ENCODE data around the gene STAT3. TPM values are rescaled to one million over a fixed set of nuclear protein-coding genes. Genes with fewer than 3 reads are reported as not detected.
"Not testable (repeated sequence)": the region's sequence is repeated elsewhere in the genome, so short reads cannot be mapped to it uniquely, and the experiment has no call there.

Gene STAT3
- polyA plus RNA-seq, 1 donor, result 65.2 TPM

DNA sequence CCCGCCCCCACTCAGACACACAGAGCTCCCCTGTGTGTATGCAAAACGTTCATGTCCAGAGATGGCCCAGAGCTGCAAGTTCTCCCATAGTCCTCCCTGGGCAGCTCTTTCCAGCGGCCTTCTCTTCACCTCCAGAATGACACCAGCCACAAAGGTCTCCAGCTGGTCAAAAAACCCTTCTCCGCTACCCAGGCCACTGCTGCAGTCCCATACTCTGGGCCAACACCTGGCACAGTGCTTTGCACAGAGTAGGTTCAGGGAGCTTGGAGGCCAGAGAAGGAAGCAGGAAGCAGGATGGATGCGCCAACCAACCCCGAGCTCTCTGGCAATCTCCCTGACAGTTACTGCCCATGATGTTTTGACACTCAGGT, 110.9 kb downstream of the STAT3 start:
- no peak for DNase-seq

- DNase-seq, result peak; percentile 52
These were observed 111.5 kb downstream of the STAT3 start for GRCh38 chr17:42276609-42277341.

DNA sequence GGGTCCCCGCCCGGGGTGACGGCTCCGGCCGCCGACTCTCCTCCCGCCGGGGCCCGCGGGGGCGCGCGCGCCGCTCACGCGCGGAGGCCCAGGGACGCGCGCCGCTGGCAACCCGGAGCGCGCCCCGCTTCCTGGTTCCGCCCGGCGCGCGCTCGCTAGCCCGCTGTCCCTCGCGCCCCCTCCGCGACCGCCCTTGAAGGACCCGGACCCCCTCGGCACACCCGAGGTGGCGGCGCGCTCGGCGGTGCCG, 112.0 kb downstream of the STAT3 start, which contains the start of gene STAT5B:
STAT5B (minus strand) TSS at position 33 of the 250 bp plus-strand sequence. CDS start 44,264 bp downstream, outside the sequence.
- DNase-seq, result peak; percentile 69

DNA sequence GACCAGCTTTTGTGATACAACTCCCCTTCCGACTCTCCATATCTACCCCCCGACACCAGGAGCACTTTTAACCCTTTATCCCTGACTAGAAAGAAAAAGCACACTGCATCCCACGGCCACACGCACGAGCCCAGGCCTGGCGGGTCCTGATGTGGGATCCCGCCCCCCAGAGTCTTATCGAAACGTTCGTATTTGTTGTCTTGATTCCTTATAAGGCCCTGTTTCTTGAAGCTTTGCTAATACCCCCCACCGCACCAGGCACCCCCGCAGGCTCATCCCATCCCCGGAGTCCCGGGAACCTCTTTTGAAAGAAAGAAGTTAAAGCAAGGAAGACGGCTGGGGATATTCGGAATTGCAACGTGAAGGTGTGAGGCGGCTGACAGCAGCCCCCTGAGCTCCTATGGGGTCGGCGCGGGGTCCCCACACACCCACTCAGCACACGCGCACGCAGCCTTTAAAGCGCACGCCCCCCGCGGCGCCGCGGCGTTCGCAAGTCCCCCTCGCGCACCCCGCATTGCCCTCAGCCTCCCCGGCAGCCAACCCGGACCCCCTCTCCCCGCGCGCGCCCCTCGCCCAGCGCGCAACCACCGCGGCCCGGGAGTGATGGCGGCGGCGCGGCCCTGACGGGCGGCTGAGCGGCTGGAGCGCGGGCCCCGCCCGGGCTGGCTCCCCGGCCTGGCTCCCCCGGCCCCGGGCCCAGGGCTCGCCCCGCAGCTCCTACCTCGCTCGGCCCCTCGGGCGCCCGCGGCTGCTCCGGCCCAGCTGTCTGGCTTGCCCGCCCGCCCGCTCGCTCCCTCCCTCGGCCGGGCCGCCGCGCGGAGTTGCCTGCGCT, 112.5 kb downstream of the STAT3 start:
- DNase-seq, result peak; percentile 44

DNA sequence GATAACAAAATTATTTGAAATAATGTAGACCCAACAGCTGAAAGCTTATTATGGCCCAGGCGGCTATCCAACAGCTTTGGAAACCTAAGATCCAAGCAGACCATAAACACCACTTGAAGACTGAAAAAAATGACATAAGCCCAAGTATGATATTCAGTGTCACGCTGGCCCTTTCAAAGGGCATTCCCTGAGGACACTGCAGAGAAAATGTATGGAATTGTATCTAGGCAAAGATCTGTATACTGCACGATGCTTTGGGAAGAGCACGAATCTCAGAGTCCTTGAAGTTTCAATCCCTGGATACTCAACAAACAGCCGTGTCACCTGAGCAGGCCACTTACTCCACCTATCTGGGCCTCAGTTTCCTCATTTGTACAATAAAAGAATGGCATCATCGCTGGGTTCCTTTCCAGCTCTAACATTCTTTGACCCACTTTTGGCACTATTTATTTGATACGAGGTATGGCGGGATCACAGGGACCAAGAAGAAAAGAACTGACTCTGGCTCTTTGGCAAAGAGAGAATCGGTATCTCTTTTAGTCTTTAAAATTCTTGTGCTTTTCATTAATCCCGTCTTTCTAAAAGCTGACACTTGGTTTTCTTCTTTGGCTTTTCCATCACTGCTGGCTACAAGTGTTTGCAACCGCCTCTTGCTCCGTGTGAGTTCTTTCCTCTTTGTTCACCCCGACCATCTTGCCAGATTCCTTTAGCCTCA, 113.3 kb downstream of the STAT3 start:
- no peak for DNase-seq

DNA sequence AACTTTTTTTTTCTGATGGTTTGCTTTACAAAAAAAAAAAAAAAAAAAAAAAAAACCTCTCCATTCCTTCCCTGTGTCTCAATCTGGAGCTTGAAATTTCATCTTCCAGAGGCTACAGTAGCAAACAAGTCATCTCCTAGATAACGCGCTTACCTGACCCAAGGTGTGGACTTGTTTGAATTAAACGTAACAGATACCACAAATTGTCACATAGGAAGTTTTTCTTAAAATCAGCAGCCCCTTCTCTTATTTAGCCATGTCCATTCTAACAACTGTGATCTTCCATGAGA, 114.0 kb downstream of the STAT3 start:
- no peak for DNase-seq

DNA sequence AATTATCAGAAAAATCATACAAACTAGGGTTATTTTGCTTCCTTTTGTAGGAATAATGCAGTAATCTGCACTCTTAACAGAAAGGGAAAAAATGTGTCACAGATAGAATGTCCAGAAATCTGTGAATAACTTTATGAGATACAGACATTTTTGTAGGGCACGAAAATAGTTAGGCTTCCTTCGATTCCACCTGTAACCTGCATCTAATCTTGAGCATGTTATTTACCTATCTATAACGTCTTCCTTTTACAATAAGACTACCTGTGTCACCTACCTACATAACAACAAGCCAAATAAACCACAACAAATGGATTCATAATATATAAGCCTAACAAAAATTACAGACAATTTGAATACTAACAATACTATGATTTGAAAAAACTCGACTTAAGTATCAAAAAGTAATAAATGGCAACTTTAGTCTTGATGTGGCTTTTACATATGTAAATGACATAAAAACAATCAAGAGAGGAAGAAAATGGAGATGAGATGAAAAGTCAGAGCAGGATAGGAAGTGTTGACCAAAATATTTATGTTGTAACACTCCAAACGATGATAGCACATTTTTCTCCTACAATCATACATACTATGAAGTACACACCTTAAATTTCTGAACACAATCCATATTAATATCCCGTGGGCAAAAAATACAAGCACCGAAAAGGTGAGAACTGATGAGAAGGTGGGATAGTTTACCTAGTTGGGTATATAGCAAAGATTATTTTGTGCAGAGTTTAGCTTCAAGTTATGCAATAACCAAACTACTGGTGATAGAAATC, 114.6 kb downstream of the STAT3 start:
- no peak for DNase-seq

GRCh38 chr17:42272162-42272907, 115.9 kb downstream of the STAT3 start:
- no peak for DNase-seq

GRCh38 chr17:42271779-42272035, 116.5 kb downstream of the STAT3 start:
- no peak for DNase-seq

DNA sequence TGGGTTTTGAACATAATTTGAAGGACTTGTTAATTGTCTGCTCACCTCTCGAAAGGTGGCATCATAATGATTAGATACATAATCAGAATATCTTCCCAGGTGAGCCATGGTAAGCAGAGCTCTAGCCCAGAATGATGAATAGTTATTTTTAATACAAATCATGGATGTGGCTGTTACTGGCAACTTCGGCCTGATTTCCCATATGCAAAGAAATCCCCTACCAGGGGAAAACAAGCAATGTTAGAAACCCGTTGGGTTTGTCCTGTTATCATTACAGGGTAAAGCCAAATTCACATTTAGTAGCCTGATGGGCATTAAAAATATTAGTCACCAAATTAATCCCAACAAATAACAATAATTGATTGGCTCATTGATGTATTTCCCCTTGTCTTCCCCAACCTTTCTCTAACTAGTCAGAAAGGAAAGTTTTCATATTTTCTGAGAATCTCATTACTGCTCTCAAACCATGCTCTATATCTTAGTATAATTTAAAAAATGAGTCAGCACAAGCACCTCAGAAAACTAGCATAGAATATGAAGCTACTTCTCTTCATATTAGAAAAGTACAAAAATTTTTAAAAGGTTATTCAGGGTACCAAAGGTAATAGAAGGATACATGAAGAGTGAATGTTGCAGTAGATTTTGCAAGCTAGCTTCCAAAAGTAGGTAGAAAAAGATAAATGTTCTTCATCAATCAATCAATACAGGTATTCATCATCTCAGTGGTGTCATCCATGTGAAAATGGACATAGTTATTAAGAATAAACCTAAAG, 117.0 kb downstream of the STAT3 start:
- no peak for DNase-seq

- no peak for DNase-seq
These were observed 117.6 kb downstream of the STAT3 start for GRCh38 chr17:42270596-42270995.

- no peak for DNase-seq
These were observed 118.1 kb downstream of the STAT3 start for GRCh38 chr17:42270170-42270535.

GRCh38 chr17:42268236-42268635, 120.0 kb downstream of the STAT3 start:
- no peak for DNase-seq

DNA sequence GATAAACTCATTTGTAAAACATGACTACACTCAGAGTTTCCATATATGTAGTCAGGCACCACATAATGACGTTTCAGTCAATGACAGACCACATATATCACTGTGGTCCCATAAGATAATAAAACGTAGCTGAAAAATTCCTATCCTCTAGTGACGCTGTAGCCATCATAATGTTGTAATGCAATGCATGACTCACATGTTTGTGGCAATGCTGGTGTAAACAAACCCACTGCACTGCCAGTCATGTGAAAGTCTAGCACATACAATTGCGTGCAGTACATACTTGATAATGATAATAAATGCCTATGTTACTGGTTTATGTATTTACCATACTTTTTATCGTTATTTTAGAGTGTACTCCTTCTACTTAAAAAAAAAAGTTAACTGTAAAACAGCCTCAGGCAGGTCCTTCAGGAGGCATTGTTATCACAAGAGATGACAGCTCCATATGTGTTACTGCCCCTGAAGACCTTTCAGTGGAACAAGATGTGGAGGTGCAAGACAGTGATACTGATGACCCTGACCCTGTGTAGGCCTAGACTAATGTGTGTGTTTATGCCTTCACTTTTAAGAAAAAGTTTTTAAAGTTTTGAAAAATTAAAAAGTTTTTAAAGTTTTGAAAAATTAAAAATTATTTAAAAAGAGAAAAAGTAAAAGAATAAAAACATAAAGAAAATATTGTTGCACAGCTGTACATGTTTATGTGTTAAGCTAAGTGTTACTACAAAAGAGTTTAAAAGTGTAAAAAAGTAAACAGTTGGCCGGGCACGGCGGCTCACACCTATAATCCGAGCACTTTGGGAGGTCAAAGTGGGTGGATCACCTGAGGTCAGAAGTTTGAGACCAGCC, 121.1 kb downstream of the STAT3 start:
- no peak for DNase-seq

GRCh38 chr17:42266462-42266861, 121.8 kb downstream of the STAT3 start:
- DNase-seq, result no peak

DNA sequence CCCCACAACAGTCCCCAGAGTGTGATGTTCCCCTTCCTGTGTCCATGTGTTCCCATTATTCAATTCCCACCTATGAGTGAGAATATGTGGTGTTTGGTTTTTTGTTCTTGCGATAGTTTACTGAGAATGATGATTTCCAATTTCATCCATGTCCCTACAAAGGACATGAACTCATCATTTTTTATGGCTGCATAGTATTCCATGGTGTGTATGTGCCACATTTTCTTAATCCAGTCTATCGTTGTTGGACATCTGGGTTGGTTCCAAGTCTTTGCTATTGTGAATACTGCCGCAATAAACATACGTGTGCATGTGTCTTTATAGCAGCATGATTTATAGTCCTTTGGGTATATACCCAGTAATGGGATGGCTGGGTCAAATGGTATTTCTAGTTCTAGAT, 123.9 kb downstream of the STAT3 start:
- not testable (repeated sequence) for DNase-seq

Data from left kidney (tissue), 2 donors.